Calu3 (cell line): ENCODE results near the gene OR5T1. TPM values are rescaled to one million over a fixed set of nuclear protein-coding genes. Genes with fewer than 3 reads are reported as not detected.

Experiments
- Bru-seq: library from RNA; stranded (reverse); fragments of 400-500 nt; gene quantifications from one replicate; lab custom pipeline; 2021; lab: Mats Ljungman, UMichigan
- BruChase-seq, 2 experiments: library from RNA; stranded (reverse); fragments of 400-500 nt; gene quantifications; one replicate each; lab custom pipeline; 2021; lab: Mats Ljungman, UMichigan
- BruUV-seq: library from RNA; stranded (reverse); fragments of 400-500 nt; replicated peaks from 2 replicates; lab custom pipeline; 2021; lab: Mats Ljungman, UMichigan
- CTCF ChIA-PET: fragments of 300-600 bp; sonication (Branson Sonifier 250); formaldehyde crosslinking; loops from one replicate; lab custom pipeline; 2022; ENCODE audit warnings: antibody characterized with exemption; lab: Charles Lee
- DNase-seq: peaks from one replicate; pipeline ENCODE4 v3.0.0; 2022
- H3K27ac Mint-ChIP-seq: one replicate; pipeline ENCODE4 v1.8.0; 2022; ENCODE audit warnings: mixed read lengths; ENCODE audit not compliant: unreplicated experiment
- H3K27me3 Mint-ChIP-seq: one replicate; pipeline ENCODE4 v1.8.0; 2022; ENCODE audit warnings: mixed read lengths; ENCODE audit not compliant: unreplicated experiment
- H3K36me3 Mint-ChIP-seq: one replicate; pipeline ENCODE4 v1.8.0; 2022; ENCODE audit warnings: mild to moderate bottlenecking, moderate library complexity, mixed read lengths; ENCODE audit not compliant: insufficient read depth, unreplicated experiment
- H3K4me1 Mint-ChIP-seq: one replicate; pipeline ENCODE4 v1.8.0; 2022; ENCODE audit warnings: mild to moderate bottlenecking, low read depth, mixed read lengths; ENCODE audit not compliant: unreplicated experiment
- H3K4me3 Mint-ChIP-seq: one replicate; pipeline ENCODE4 v1.8.0; 2022; ENCODE audit warnings: mild to moderate bottlenecking, low read depth, moderate library complexity, mixed read lengths; ENCODE audit not compliant: unreplicated experiment
- H3K9me3 Mint-ChIP-seq: one replicate; pipeline ENCODE4 v1.8.0; 2022; ENCODE audit warnings: low read depth, mixed read lengths; ENCODE audit not compliant: unreplicated experiment
- intact Hi-C: fragments of 100-400 bp; cut with micrococcal nuclease; formaldehyde crosslinking; loops from one replicate; pipeline ENCODE4 v1.10.0; 2022; ENCODE audit not compliant: unreplicated experiment
- long read RNA-seq: library from polyadenylated mRNA; stranded (forward); transcript quantifications from one replicate; pipeline ENCODE4 v2.0.0, GENCODE V29; 2022
- total RNA-seq: library from RNA; stranded (reverse); gene quantifications from 2 replicates; pipeline ENCODE4 v1.2.3, GENCODE V29; 2022
- TF ChIP-seq, protein P1 (sequence below): fragments of 200-600 bp; IDR thresholded peaks from one replicate; pipeline ENCODE4 v1.8.0; 2022; ENCODE audit warnings: antibody characterized with exemption; ENCODE audit not compliant: unreplicated experiment

The OR5T1 gene
- total RNA-seq (not detected in 2 replicates), Bru-seq, nascent RNA (not detected), BruChase-seq, experiment 1, labeled RNA remaining after a 6-hour chase (not detected), BruChase-seq, experiment 2, labeled RNA remaining after a 2-hour chase (not detected)
- long read RNA-seq, result 0 reads

DNA sequence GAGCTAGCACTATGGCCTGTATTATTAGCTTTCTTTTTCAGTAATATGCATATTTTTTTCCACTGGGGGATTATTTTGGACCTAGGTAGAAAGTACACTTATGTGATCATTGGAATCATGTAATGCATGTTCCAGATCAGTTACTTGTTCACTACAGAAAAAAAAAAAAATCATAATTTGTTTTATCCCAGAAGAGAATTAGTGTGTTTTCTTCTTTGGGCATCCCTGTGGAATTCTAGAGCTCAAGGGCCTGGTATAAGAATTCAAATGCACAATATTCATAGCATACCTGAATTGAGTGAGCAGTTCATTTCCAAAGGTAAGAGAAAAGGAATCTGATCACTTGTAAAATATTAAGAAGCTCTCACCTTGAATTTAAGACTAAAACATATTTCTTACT is at the start of gene OR5T1:
Gene OR5T1, plus strand, starts transcription at position 301 of the 400 bp plus-strand sequence. CDS start 1,485 bp downstream, outside the sequence.
- no peaks in the 10 kb centered on the region for H3K27me3 Mint-ChIP-seq
- CTCF ChIA-PET, result no interaction called here
- intact Hi-C loops, result no loop called here
- no peaks in the 10 kb centered on the region for H3K4me1 Mint-ChIP-seq
- TF ChIP-seq, protein P1, sequence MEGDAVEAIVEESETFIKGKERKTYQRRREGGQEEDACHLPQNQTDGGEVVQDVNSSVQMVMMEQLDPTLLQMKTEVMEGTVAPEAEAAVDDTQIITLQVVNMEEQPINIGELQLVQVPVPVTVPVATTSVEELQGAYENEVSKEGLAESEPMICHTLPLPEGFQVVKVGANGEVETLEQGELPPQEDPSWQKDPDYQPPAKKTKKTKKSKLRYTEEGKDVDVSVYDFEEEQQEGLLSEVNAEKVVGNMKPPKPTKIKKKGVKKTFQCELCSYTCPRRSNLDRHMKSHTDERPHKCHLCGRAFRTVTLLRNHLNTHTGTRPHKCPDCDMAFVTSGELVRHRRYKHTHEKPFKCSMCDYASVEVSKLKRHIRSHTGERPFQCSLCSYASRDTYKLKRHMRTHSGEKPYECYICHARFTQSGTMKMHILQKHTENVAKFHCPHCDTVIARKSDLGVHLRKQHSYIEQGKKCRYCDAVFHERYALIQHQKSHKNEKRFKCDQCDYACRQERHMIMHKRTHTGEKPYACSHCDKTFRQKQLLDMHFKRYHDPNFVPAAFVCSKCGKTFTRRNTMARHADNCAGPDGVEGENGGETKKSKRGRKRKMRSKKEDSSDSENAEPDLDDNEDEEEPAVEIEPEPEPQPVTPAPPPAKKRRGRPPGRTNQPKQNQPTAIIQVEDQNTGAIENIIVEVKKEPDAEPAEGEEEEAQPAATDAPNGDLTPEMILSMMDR, result no peak
- H3K4me3 Mint-ChIP-seq, result no peak within 1 kb of the TSS
- H3K9me3 Mint-ChIP-seq, result peaks cover 16% of the 10 kb centered on the region
- H3K36me3 Mint-ChIP-seq, result no peaks in the 10 kb centered on the region
- no TSS peak for BruUV-seq
- H3K27ac Mint-ChIP-seq, result no peak within 1 kb of the TSS
- DNase-seq, result no peak

DNA sequence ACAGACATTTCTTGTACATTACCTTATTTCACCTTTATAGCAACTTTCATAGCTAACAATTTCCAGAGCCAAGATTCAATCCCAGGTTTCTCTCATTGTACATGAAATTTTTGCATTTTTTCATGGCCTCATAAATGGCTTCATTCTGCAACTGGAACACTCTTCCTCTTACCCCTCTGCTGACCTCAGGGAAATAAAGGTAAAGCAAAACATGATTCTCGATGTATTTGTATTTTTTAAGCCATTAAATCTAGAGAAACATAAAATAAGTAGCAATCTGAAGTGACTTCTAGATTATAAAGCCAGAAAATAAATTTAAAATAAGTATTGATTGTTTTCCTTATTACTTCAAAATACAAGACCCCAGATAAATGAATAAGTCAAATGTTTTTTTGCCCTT is 39.8 kb upstream of the OR5T1 start, which contains the start of gene OR5T2:
Gene OR5T2, minus strand, starts transcription at position 101 of the 400 bp plus-strand sequence. CDS start 1,193 bp downstream, outside the sequence.
- TF ChIP-seq, protein P1, result no peak
- intact Hi-C loops, result no loop called here
- CTCF ChIA-PET, result no interaction called here
- H3K4me3 Mint-ChIP-seq, result no peak within 1 kb of the TSS
- H3K9me3 Mint-ChIP-seq, result peaks cover 9% of the 10 kb centered on the region
- H3K36me3 Mint-ChIP-seq, result no peaks in the 10 kb centered on the region
- DNase-seq, result no peak
- H3K27ac Mint-ChIP-seq, result no peak within 1 kb of the TSS
- H3K4me1 Mint-ChIP-seq, result no peaks in the 10 kb centered on the region
- no TSS peak for BruUV-seq
- no peaks in the 10 kb centered on the region for H3K27me3 Mint-ChIP-seq

DNA sequence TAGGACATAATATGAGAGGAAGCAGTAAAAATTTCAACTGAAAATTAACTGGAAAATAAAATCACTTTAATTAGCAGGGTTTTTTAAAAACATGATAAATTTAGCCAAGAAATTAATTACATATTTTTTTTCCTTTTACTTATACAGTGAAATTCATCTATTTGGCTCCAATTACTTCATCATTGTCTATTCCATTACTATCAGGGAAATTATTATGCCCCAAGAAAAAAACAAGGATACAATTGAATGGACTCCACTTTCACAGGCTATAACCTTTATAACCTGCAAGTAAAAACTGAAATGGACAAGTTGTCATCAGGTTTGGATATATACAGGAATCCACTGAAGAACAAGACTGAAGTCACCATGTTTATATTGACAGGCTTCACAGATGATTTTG is 22.0 kb upstream of the OR5T1 start, which contains the start of gene OR5T3:
Gene OR5T3, plus strand, starts transcription at position 301 of the 400 bp plus-strand sequence. Its CDS starts 0 bp downstream, at position 301.
- Mint-ChIP-seq H3K27ac (no peak within 1 kb of the TSS), H3K4me3 (no peak within 1 kb of the TSS), H3K9me3 (peaks cover 21% of the 10 kb centered on the region), H3K4me1 (no peaks in the 10 kb centered on the region), H3K27me3 (no peaks in the 10 kb centered on the region), H3K36me3 (no peaks in the 10 kb centered on the region)
- intact Hi-C loops, result no loop called here
- no TSS peak for BruUV-seq
- no peak for DNase-seq
- CTCF ChIA-PET, result no interaction called here
- TF ChIP-seq, protein P1, result no peak

DNA sequence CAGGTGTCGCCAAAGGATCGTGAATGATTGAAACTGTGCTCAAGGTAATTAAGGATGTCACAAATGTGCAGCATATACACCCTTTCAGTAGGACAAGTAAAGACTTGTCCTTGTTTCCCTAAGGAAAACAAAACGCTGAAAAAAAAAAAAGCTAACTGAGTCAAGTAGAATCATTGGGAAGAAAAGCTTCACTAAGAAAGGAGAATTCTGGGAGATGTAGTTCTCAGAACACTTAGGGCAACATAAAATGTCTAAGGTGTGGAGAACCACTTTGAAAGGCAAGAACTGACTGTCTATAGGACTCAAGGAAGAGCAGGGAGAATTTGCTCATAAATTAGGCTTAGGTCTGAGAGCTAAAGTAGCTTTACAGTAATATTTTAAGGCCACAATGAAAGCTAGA is 2.9 kb upstream of the OR5T1 start:
- CTCF ChIA-PET, result no interaction called here
- Mint-ChIP-seq H3K27me3 (no peaks in the 10 kb centered on the region), H3K9me3 (peaks cover 24% of the 10 kb centered on the region), H3K36me3 (no peaks in the 10 kb centered on the region), H3K4me3 (no peak overlapping the region), H3K4me1 (no peaks in the 10 kb centered on the region), H3K27ac (no peak overlapping the region)
- TF ChIP-seq, protein P1, result no peak
- BruUV-seq, result no TSS peak
- intact Hi-C loops, result no loop called here
- no peak for DNase-seq
